ENCODE measurements around the gene HPGDS.

DNA sequence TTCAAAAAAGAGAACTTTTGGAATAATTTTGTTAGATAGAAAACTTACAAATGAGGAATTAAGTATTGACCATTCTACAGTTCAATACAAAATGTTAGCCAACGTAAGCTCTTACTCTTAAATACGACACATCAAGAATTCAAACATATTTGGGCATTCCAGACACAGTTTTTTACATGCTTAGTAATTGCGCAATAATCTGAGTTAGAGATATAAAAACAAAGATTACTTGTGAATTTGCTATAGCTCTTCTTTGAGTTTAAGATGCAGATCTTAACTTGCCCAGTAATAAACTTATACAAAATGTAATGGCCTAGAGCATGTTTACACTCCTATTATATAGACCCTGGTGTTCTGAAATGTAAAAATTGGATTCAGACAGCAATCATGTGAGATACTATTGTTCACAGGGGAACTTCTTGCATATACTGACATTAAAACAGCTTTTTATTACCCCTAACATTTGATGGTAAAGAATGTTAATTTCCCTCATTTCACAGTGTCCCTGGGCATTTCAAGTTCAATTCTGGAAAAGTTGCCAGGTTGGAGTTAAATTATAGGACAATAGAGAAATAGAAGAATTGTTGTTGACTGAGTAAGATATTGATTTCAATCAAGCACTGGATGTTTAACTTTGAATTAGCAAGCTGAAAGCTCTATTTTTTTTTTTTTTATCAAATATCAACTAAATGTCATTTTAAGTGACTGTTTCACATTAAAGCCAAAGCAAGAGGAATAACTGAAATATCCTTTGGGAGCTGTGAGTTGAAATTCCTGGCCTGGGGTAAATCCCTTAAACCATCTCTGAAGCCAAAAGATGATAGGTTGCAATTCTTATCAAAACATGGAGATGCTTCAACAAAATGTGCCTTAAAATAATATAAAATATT is 910 bp downstream of the HPGDS start:
- TF ChIP-seq CTCF (IDR thresholded peaks at IDR 0.05) (no peak), POLR2AphosphoS5 (IDR thresholded peaks at IDR 0.05) (no peak), POLR2A (IDR thresholded peaks at IDR 0.05) (no peak)
